Testis (tissue), 2 donors: ENCODE data around the gene SDK1.

Experiments
- CTCF ChIP-seq, 3 experiments: fragments of 450-650 bp in 2 of 3; fragments of 200-600 bp in 1 of 3; sonication (generic) in 1 of 3; IDR thresholded peaks; one replicate each; pipeline ENCODE4 v1.5.1; 2016 to 2019; ENCODE audit warnings: antibody characterized with exemption in 3 of 3, mild to moderate bottlenecking in 2 of 3, moderate library complexity in 1 of 3
- POLR2A ChIP-seq: fragments of 450-650 bp; IDR thresholded peaks from one replicate; pipeline ENCODE4 v1.6.1; 2017; ENCODE audit warnings: antibody characterized with exemption, mild to moderate bottlenecking, moderate library complexity

- TF ChIP-seq CTCF (IDR thresholded peaks at IDR 0.05) (no peak), POLR2A (no peak)
Measured at GRCh38 chr7:3437467-3437866, 136.4 kb downstream of the SDK1 start.
